H1 (cell line): ENCODE data around the gene RALY. TPM values are rescaled to one million over a fixed set of nuclear protein-coding genes. Genes with fewer than 3 reads are reported as not detected.

Experiments used
- CTCF ChIA-PET: fragments of 300-600 bp; sonication (Branson Sonifier 250); formaldehyde crosslinking; loops from one replicate; lab custom pipeline; 2021; ENCODE audit not compliant: partially characterized antibody; lab: Charles Lee
- POLR2A ChIA-PET: fragments of 300-600 bp; sonication (Branson Sonifier 250); formaldehyde crosslinking; loops from one replicate; lab custom pipeline; 2021; ENCODE audit warnings: inconsistent platforms; ENCODE audit not compliant: partially characterized antibody; lab: Charles Lee
- DNase-seq, 2 experiments: peaks; one replicate each; pipeline versions ENCODE4 v3.0.0 to v3.0.0-alpha.2; 2010 to 2022; ENCODE audit warnings: low spot score in 2 of 2, low read depth in 1 of 2, mixed read lengths in 1 of 2
- FAIRE-seq: peaks from 2 replicates; lab custom pipeline; 2011; peaks lifted over from hg19 to GRCh38; lab: Jason Lieb, UNC
- H2AFZ ChIP-seq: 2 replicates; pipeline ENCODE4 v1.8.1; 2012; ENCODE audit warnings: low read length, inconsistent platforms
- H2AK5ac ChIP-seq: 2 replicates; pipeline ENCODE4 v1.6.1; 2013; ENCODE audit warnings: low read depth, low read length
- H2BK120ac ChIP-seq: replicated peaks from 2 replicates; pipeline ENCODE3; 2013; ENCODE audit warnings: low read depth, low read length, inconsistent platforms
- H2BK12ac ChIP-seq: 2 replicates; pipeline ENCODE4 v1.6.1; 2013; ENCODE audit warnings: low read depth, low read length
- H2BK15ac ChIP-seq: 2 replicates; pipeline ENCODE4 v1.6.1; 2013; ENCODE audit warnings: low read length
- H2BK20ac ChIP-seq: 2 replicates; pipeline ENCODE4 v1.6.1; 2013; ENCODE audit warnings: low read length
- H2BK5ac ChIP-seq: 2 replicates; pipeline ENCODE4 v1.6.1; 2013; ENCODE audit warnings: low read depth, low read length
- H3K14ac ChIP-seq: 2 replicates; pipeline ENCODE4 v1.6.1; 2013; ENCODE audit warnings: inconsistent platforms; ENCODE audit not compliant: insufficient read length
- H3K18ac ChIP-seq: 2 replicates; pipeline ENCODE4 v1.6.1; 2013; ENCODE audit warnings: low read length; ENCODE audit errors: extremely low read depth
- H3K23ac ChIP-seq: 2 replicates; pipeline ENCODE4 v1.6.1; 2013; ENCODE audit warnings: inconsistent platforms; ENCODE audit not compliant: insufficient read length
- H3K23me2 ChIP-seq: 2 replicates; pipeline ENCODE4 v1.6.1; 2013; ENCODE audit warnings: low read depth, low read length
- H3K27ac ChIP-seq: 2 replicates; pipeline ENCODE4 v1.6.1; 2011; ENCODE audit warnings: low read depth, low read length, inconsistent platforms
- H3K27me3 ChIP-seq, 4 experiments: replicated peaks in 1 of 4; 1 replicate in 1 of 4; 2 replicates in 3 of 4; pipeline versions ENCODE4 v1.6.1 to v1.8.1; 2011 to 2013; ENCODE audit warnings: low read length in 3 of 4, mild to moderate bottlenecking in 3 of 4, inconsistent platforms in 2 of 4, mixed read lengths in 2 of 4, moderate library complexity in 1 of 4; ENCODE audit not compliant: control insufficient read depth in 3 of 4, insufficient read depth in 3 of 4; ENCODE audit errors: extremely low read depth in 1 of 4
- H3K36me3 ChIP-seq, 4 experiments: 2 replicates each; pipeline versions ENCODE4 v1.6.1 to v1.8.1; 2011 to 2013; ENCODE audit warnings: mild to moderate bottlenecking in 4 of 4, low read length in 3 of 4, moderate library complexity in 2 of 4, control low read depth in 1 of 4, inconsistent platforms in 1 of 4; ENCODE audit not compliant: insufficient read depth in 4 of 4, control insufficient read depth in 2 of 4
- H3K4ac ChIP-seq: replicated peaks from 2 replicates; pipeline ENCODE3; 2013; ENCODE audit warnings: low read length, low read depth, mixed read lengths, inconsistent platforms; ENCODE audit not compliant: insufficient read length
- H3K4me1 ChIP-seq, 4 experiments: replicated peaks in 1 of 4; 1 replicate in 1 of 4; 2 replicates in 3 of 4; pipeline versions ENCODE4 v1.6.1 to v1.8.1; 2011 to 2013; ENCODE audit warnings: low read length in 3 of 4, inconsistent platforms in 2 of 4, mixed read lengths in 1 of 4; ENCODE audit not compliant: insufficient read depth in 4 of 4, control insufficient read depth in 3 of 4
- H3K4me2 ChIP-seq, 2 experiments: 2 replicates each; pipeline versions ENCODE4 v1.6.1 to v1.8.1; 2011 to 2013; ENCODE audit warnings: low read depth in 2 of 2, low read length in 2 of 2, control low read depth in 1 of 2, inconsistent platforms in 1 of 2, mild to moderate bottlenecking in 1 of 2; ENCODE audit not compliant: insufficient read depth in 1 of 2
- H3K4me3 ChIP-seq, 4 experiments: fragments of 200-600, 300-600 bp in 1 of 4; sonication (generic), shearing (Covaris generic), sonication (Bioruptor Twin) in 1 of 4; 2 replicates each; pipeline versions ENCODE4 v1.5.1 to v1.8.1; 2011 to 2016; ENCODE audit warnings: low read length in 4 of 4, low read depth in 3 of 4, control low read depth in 2 of 4, inconsistent platforms in 2 of 4, mild to moderate bottlenecking in 2 of 4, mixed read lengths in 1 of 4, moderate library complexity in 1 of 4; ENCODE audit not compliant: insufficient read depth in 2 of 4; ENCODE audit errors: extremely low read depth in 1 of 4
- H3K56ac ChIP-seq: replicated peaks from 2 replicates; pipeline ENCODE3; 2013; ENCODE audit warnings: low read depth, mild to moderate bottlenecking, mixed read lengths, low read length, inconsistent platforms; ENCODE audit not compliant: insufficient read length
- H3K79me1 ChIP-seq: 2 replicates; pipeline ENCODE4 v1.6.1; 2013; ENCODE audit warnings: low read depth, low read length, control low read depth
- H3K79me2 ChIP-seq, 2 experiments: 2 replicates each; pipeline versions ENCODE4 v1.6.1 to v1.8.1; 2012 to 2013; ENCODE audit warnings: low read length in 2 of 2, mild to moderate bottlenecking in 2 of 2, inconsistent platforms in 1 of 2; ENCODE audit not compliant: insufficient read depth in 2 of 2, control insufficient read depth in 1 of 2
- H3K9ac ChIP-seq, 4 experiments: replicated peaks in 1 of 4; 1 replicate in 1 of 4; 2 replicates in 3 of 4; pipeline versions ENCODE4 v1.6.1 to v1.8.1; 2011 to 2013; ENCODE audit warnings: low read depth in 3 of 4, low read length in 3 of 4, control low read depth in 2 of 4, mild to moderate bottlenecking in 2 of 4, moderate library complexity in 2 of 4, inconsistent platforms in 1 of 4; ENCODE audit errors: extremely low read depth in 1 of 4
- H3K9me3 ChIP-seq, 2 experiments: 2 replicates each; pipeline versions ENCODE4 v1.6.1 to v1.8.1; 2012 to 2013; ENCODE audit warnings: mild to moderate bottlenecking in 2 of 2, moderate library complexity in 2 of 2, control low read depth in 1 of 2, inconsistent platforms in 1 of 2, low read depth in 1 of 2, low read length in 1 of 2, mixed read lengths in 1 of 2; ENCODE audit not compliant: insufficient read depth in 2 of 2
- H4K20me1 ChIP-seq, 2 experiments: replicated peaks in 1 of 2; 2 replicates each; pipeline versions ENCODE3 to v1.8.1; 2011 to 2013; ENCODE audit warnings: inconsistent platforms in 2 of 2, low read length in 2 of 2, mild to moderate bottlenecking in 1 of 2; ENCODE audit not compliant: insufficient read depth in 2 of 2, control insufficient read depth in 1 of 2
- H4K5ac ChIP-seq: 2 replicates; pipeline ENCODE4 v1.6.1; 2013; ENCODE audit warnings: low read length, low read depth, mixed read lengths, inconsistent platforms; ENCODE audit not compliant: insufficient read length
- H4K8ac ChIP-seq: 2 replicates; pipeline ENCODE4 v1.8.0; 2013; ENCODE audit warnings: mild to moderate bottlenecking, moderate library complexity, low read length, inconsistent platforms; ENCODE audit not compliant: insufficient read depth; ENCODE audit errors: extremely low read depth
- H4K91ac ChIP-seq: replicated peaks from 2 replicates; pipeline ENCODE3; 2013; ENCODE audit warnings: low read length, mixed read lengths, inconsistent platforms; ENCODE audit not compliant: insufficient read length
- ASH2L ChIP-seq: fragments of 200-600, 300-600 bp; sonication (generic); IDR thresholded peaks from one replicate; pipeline ENCODE4 v1.7.1; 2017; ENCODE audit warnings: low read length
- CREB1 ChIP-seq: IDR thresholded peaks from 2 replicates; pipeline ENCODE4 v1.6.1; 2012; ENCODE audit warnings: inconsistent platforms
- RBBP5 ChIP-seq: IDR thresholded peaks from 2 replicates; pipeline ENCODE4 v1.7.1; 2012; ENCODE audit warnings: low read depth, mild to moderate bottlenecking, inconsistent platforms, low read length, moderate library complexity, borderline replicate concordance
- SIN3A ChIP-seq, 2 experiments: IDR thresholded peaks in 1 of 2; conservative IDR thresholded peaks in 1 of 2; 2 replicates each; pipeline ENCODE4 v1.6.1; 2011 to 2012; ENCODE audit warnings: low read length in 2 of 2, improper control_type of control experiment in 1 of 2, low read depth in 1 of 2, mild to moderate bottlenecking in 1 of 2
- SIRT6 ChIP-seq: IDR thresholded peaks from one replicate; pipeline ENCODE4 v1.7.1; 2012; ENCODE audit warnings: low read length, inconsistent platforms
- TAF1 ChIP-seq: IDR thresholded peaks from 2 replicates; pipeline ENCODE4 v1.6.1; 2011; ENCODE audit warnings: mild to moderate bottlenecking, low read depth, low read length
- TBP ChIP-seq: IDR thresholded peaks from 2 replicates; pipeline ENCODE4 v1.6.1; 2011; ENCODE audit warnings: low read depth, low read length, improper control_type of control experiment
- WGBS, 2 experiments: shearing (Covaris generic) in 1 of 2; methylation state at CpG; one replicate each; pipeline versions ENCODE4 v1.1.6 to v1.1.7; 2013 to 2015; ENCODE audit warnings: low lambda C conversion rate in 2 of 2, mixed read lengths in 2 of 2, inconsistent platforms in 1 of 2, low coverage in 1 of 2, missing lambda C conversion rate in 1 of 2; ENCODE audit not compliant: insufficient replicate concordance in 2 of 2, insufficient coverage in 1 of 2, insufficient read length in 1 of 2; ENCODE audit errors: extremely low coverage in 1 of 2, missing lambda C conversion rate in 1 of 2; 5-methylcytosine and 5-hydroxymethylcytosine counted together
- polyA plus RNA-seq, 7 experiments: library from polyadenylated mRNA; depleted of rRNA in 3 of 7; stranded (reverse) in 5 of 7; unstranded in 2 of 7; fragments of >200 nt in 5 of 7; fragments of 200-250 nt in 2 of 7; gene quantifications; 1 replicate in 5 of 7; 2 replicates in 1 of 7; 4 replicates in 1 of 7; pipeline versions ENCODE4 v1.2.1 to v1.2.3, GENCODE V29; 2011 to 2013; ENCODE audit warnings: missing spikeins in 2 of 7, mixed read lengths in 2 of 7
- total RNA-seq: library from RNA; stranded (reverse); fragmentation: NEBNext Ultra II Directional; extraction: Animal tissue kit (Norgen Biotek cat#: 25700); gene quantifications from 2 replicates; pipeline ENCODE4 v1.2.1, GENCODE V29; 2021

The RALY gene
- total and polyA plus RNA-seq, 2 of the 8 experiments (the other 6 are each of a cell fraction or from before 2014, with no cell fraction given): 133 to 148 TPM

GRCh38 chr20:33979094-33979493 is 14.6 kb upstream of the RALY start:
- H3K9me3 ChIP-seq: no peaks in the 10 kb centered on the region
- H2BK15ac ChIP-seq: no peak overlapping the region
- H3K23me2 ChIP-seq: no peaks in the 10 kb centered on the region
- FAIRE-seq (no peak), DNase-seq (no peak)
- H3K79me1 ChIP-seq: no peaks in the 10 kb centered on the region
- H3K56ac ChIP-seq: no peak overlapping the region
- H4K20me1 ChIP-seq: no peaks in the 10 kb centered on the region
- no peak overlapping the region for H3K4me3 ChIP-seq
- no peak overlapping the region for H3K14ac ChIP-seq
- H2BK12ac ChIP-seq: no peak overlapping the region
- no peak overlapping the region for H3K23ac ChIP-seq
- no peaks in the 10 kb centered on the region for H3K27me3 ChIP-seq
- no peak overlapping the region for H2AK5ac ChIP-seq
- ChIA-PET CTCF (no interaction called here), POLR2A (no interaction called here)
- no peak overlapping the region for H3K18ac ChIP-seq
- no peak overlapping the region for H2BK5ac ChIP-seq
- H2BK120ac ChIP-seq: no peak overlapping the region
- no peak overlapping the region for H3K9ac ChIP-seq
- H2BK20ac ChIP-seq: no peak overlapping the region
- H4K5ac ChIP-seq: no peak overlapping the region
- H3K4ac ChIP-seq: no peak overlapping the region
- TF ChIP-seq RBBP5 (no peak), TAF1 (no peak), SIN3A (conservative IDR thresholded peaks at IDR 0.05 in 1 of 2, IDR thresholded peaks at IDR 0.05 in 1 of 2; ENCODE audit: low read depth in 1 of 2, low read length in 2 of 2) (no peak), SIRT6 (no peak), ASH2L (no peak), CREB1 (no peak), TBP (no peak)
- 87% methylated on average over 2 of the region's 2 CpGs; no CpG with 5 or more reads in 1 of the 2 experiments for WGBS, 2 experiments
- no peaks in the 10 kb centered on the region for H3K36me3 ChIP-seq
- H3K4me1 ChIP-seq: no peaks in the 10 kb centered on the region
- no peak overlapping the region for H4K91ac ChIP-seq
- no peaks in the 10 kb centered on the region for H3K79me2 ChIP-seq
- H4K8ac ChIP-seq: no peak overlapping the region
- no peak overlapping the region for H2AFZ ChIP-seq
- no peak overlapping the region for H3K27ac ChIP-seq
- H3K4me2 ChIP-seq: no peak overlapping the region
